ENCODE data around the gene PPP2R2C.

DNA sequence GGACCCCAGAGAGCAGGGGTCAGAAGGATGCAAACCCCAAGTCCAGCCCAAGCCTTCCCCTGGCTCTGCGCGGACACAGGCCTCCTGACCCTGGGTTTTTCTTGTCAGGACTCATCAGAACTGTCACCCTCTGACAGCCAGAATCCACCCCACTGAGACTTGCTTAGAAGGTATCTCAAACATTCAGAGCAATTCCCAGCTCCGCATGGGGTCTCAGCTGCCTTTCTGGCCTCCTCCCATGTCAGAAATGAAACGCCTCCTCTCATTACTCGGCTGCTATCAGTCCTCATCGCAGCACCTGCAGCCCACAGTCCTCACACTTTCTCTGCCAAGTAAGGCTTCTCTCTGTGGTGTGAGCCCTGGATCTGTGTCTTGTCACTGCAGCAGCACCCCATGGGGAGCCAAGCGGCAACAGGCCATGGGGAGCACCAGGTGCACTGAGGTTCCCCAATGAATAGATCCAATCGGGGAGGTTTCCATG is 105.0 kb downstream of the PPP2R2C start:
- TF ChIP-seq POLR2A (IDR thresholded peaks at IDR 0.05; ENCODE audit: extremely low read depth, insufficient read length) (no peak), MYC (IDR thresholded peaks at IDR 0.05; ENCODE audit: low read depth, low read length) (no peak)
- TF ChIP-seq, protein P1, sequence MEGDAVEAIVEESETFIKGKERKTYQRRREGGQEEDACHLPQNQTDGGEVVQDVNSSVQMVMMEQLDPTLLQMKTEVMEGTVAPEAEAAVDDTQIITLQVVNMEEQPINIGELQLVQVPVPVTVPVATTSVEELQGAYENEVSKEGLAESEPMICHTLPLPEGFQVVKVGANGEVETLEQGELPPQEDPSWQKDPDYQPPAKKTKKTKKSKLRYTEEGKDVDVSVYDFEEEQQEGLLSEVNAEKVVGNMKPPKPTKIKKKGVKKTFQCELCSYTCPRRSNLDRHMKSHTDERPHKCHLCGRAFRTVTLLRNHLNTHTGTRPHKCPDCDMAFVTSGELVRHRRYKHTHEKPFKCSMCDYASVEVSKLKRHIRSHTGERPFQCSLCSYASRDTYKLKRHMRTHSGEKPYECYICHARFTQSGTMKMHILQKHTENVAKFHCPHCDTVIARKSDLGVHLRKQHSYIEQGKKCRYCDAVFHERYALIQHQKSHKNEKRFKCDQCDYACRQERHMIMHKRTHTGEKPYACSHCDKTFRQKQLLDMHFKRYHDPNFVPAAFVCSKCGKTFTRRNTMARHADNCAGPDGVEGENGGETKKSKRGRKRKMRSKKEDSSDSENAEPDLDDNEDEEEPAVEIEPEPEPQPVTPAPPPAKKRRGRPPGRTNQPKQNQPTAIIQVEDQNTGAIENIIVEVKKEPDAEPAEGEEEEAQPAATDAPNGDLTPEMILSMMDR (IDR thresholded peaks at IDR 0.05; ENCODE audit: low read depth, low read length), result no peak

Data from NB4 (cell line).